ENCODE measurements around the gene SP1. TPM values are rescaled to one million over a fixed set of nuclear protein-coding genes. Genes with fewer than 3 reads are reported as not detected.

SP1 gene
- total and polyA plus RNA-seq, 9 of the 15 experiments (the other 6 are each of a cell fraction or from before 2014, with no cell fraction given), result 8.0 to 65.5 (median 41.6) TPM

DNA sequence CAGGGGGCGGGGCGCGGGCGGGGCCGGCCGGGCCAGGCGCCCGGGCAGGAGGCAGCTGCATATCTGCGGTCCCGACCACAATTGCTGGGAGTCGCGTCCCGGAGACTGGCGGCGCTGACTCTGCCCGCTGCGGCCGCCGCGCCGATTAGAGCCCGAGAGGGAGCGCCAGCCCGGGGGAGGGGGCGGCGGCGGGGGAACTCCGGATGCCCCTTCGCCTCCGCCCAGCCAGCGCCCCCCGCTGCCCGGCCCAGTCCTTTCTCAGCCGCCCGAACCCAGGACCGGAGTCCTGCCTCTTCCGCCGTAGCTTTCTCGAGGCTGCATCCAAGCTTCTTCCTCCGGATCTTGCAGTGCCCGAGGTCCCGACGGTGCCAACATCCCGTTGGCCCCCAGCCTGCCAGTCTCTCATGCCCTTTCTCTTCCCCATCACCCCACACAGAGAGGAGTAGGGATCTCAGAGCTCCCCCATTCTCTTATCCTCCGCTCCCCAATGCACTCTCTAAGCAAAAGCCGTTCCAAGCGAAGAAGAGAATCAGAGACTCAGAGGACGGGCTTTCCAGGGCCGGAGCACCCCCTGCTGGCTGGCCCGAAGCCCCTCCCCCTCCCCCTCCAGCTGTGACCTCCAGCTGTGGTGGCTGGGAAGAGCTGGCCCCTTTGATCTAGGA is 35.0 kb upstream of the SP1 start:
- H3K9me1 ChIP-seq (ENCODE audit: control insufficient read depth, insufficient read depth, low read length), result no peaks in the 10 kb centered on the region
- H3K36me3 ChIP-seq (ENCODE audit: control insufficient read depth, insufficient read depth, low read length), result no peaks in the 10 kb centered on the region
- H4K20me1 ChIP-seq (replicated peaks; ENCODE audit: control insufficient read depth, insufficient read depth, low read length), result no peaks in the 10 kb centered on the region
- FAIRE-seq (peak; percentile 69), ATAC-seq (peak; percentile 97), DNase-seq (ENCODE audit: extremely low read depth in 1 of 4, low spot score in 3 of 4) (peak; percentile 83 to 93 (median 88))
- H3K9me3 ChIP-seq (replicated peaks; ENCODE audit: control insufficient read depth, insufficient read depth, low read depth, low read length), result no peaks in the 10 kb centered on the region
- POLR2A ChIA-PET, result interaction anchor here (0.6 to 2.1 kb wide), 17 partner anchors 11 to 318 kb away, joined by 3 to 12 read pairs (median 4); partner anchors contain the start of genes AAAS and TARBP2
- H3K79me2 ChIP-seq (ENCODE audit: control insufficient read depth, insufficient read depth, low read length), result no peaks in the 10 kb centered on the region
- peak overlapping the region; percentile 87 for H3K4me2 ChIP-seq (ENCODE audit: insufficient read depth, low read length)
- CTCF ChIA-PET (ENCODE audit: low intra/inter-chr PET ratio), result interaction anchor here (0.6 to 1.7 kb wide), 7 partner anchors 17 to 298 kb away, joined by 3 to 11 read pairs (median 4); no protein-coding TSS in a partner anchor
- H3K27ac ChIP-seq (ENCODE audit: extremely low read depth, low read depth, low read length), result no peak overlapping the region
- peak overlapping the region; percentile 48 for H3K4me3 ChIP-seq
- WGBS (ENCODE audit: insufficient coverage, low coverage, missing lambda C conversion rate), result 2% methylated on average over 20 of the region's 50 CpGs
- peak overlapping the region; percentile 88 for H2AFZ ChIP-seq (ENCODE audit: low read depth, low read length)
- peaks cover 14 to 23% of the 10 kb centered on the region in 2 experiments; a peak in 4 of 5 replicates for H3K4me1 ChIP-seq (replicated peaks in 1 of 2; ENCODE audit: control insufficient read depth in 2 of 2, insufficient read depth in 2 of 2, low read length in 2 of 2)
- no peaks in the 10 kb centered on the region for H3K27me3 ChIP-seq (ENCODE audit: control insufficient read depth in 2 of 2, insufficient read depth in 2 of 2, low read length in 2 of 2)
- BruUV-seq (replicated peaks), result no TSS peak
- intact Hi-C loops (cut with micrococcal nuclease) (loop anchor here (1.0 kb wide), 1 partner anchor 21 kb away; no protein-coding TSS in a partner anchor), in situ Hi-C loops (cut with MboI) (no loop called here)
- H3K9ac ChIP-seq (ENCODE audit: insufficient read depth in 1 of 2, low read depth in 2 of 2, low read length in 2 of 2), result peak overlapping the region; percentile 43 to 95; a peak in 3 of 4 replicates
- TF ChIP-seq ZNF584 (CRISPR knock-in tag; IDR thresholded peaks at IDR 0.05; ENCODE audit: low read depth) (no peak), PRDM10 (IDR thresholded peaks at IDR 0.05; ENCODE audit: partially characterized antibody) (no peak), IRF1 (CRISPR knock-in tag; IDR thresholded peaks at IDR 0.05; ENCODE audit: borderline replicate concordance) (no peak), FOXM1 (IDR thresholded peaks at IDR 0.05; ENCODE audit: low read depth) (no peak), FOXM1 (CRISPR knock-in tag; IDR thresholded peaks at IDR 0.05; ENCODE audit: low read depth) (no peak), KDM1A (IDR thresholded peaks at IDR 0.05) (peak in 1 of 2 experiments; percentile 100; a peak in 2 of 4 replicates), ASH1L (IDR thresholded peaks at IDR 0.05; ENCODE audit: borderline replicate concordance, low read depth, partially characterized antibody) (no peak), DPF2 (IDR thresholded peaks at IDR 0.05) (peak; percentile 53; the same call in 1 of the 2 replicates), TARDBP (IDR thresholded peaks at IDR 0.05) (0 out of 2 replicates have a peak, but pooled peaks have one; percentile 38), CXXC5 (CRISPR knock-in tag; IDR thresholded peaks at IDR 0.05) (peak; percentile 63; the same call in 1 of the 2 replicates), ZNF3 (CRISPR knock-in tag; IDR thresholded peaks at IDR 0.05) (no peak), GATAD2B (IDR thresholded peaks at IDR 0.05; ENCODE audit: borderline replicate concordance) (no peak), CBX8 (IDR thresholded peaks at IDR 0.05; ENCODE audit: borderline replicate concordance, extremely low read depth, low read depth, low read length, poor library complexity, severe bottlenecking) (no peak), ZNF239 (CRISPR knock-in tag; IDR thresholded peaks at IDR 0.05) (no peak), TRIM28 (IDR thresholded peaks at IDR 0.05) (0 out of 2 replicates have a peak, but pooled peaks have one; percentile 32), RCOR1 (IDR thresholded peaks at IDR 0.05; ENCODE audit: borderline replicate concordance in 1 of 2, low read depth in 2 of 2, low read length in 2 of 2) (peak in 1 of 2 experiments; percentile 59; a peak in 1 of 4 replicates)
